ENCODE measurements around the gene ANKRD11.

The ANKRD11 gene

GRCh38 chr16:89490439-89491237 lies at the start of gene ANKRD11:
Gene ANKRD11, minus strand, starts transcription at chr16:89490561. Its CDS starts 173,542 bp downstream, at chr16:89317019.
- DNase-seq = peak; percentile 100

GRCh38 chr16:89538286-89538685 lies 47.9 kb upstream of the ANKRD11 start:
- no peak for DNase-seq

DNA sequence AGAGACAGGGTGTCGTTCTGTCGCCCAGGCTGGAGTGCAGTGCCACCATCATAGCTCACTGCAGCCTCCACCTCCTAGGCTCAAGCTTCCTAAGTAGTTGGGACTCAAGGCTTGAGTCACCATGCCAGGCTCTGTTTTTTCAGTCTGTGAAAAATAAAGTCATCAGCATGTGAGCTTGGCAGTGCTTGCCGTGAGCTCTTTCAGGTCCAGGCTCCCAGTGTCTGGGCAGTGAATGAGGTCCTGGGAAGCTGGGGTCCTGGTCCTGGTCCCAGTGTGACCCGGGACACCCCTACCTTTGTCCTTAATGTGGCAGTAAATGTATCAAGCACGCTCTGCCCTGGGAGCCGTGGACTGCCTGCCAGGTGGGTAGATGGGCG lies 47.2 kb upstream of the ANKRD11 start:
- no peak for DNase-seq

- DNase-seq = no peak
Observed at GRCh38 chr16:89536886-89537548, 46.7 kb upstream of the ANKRD11 start.

DNA sequence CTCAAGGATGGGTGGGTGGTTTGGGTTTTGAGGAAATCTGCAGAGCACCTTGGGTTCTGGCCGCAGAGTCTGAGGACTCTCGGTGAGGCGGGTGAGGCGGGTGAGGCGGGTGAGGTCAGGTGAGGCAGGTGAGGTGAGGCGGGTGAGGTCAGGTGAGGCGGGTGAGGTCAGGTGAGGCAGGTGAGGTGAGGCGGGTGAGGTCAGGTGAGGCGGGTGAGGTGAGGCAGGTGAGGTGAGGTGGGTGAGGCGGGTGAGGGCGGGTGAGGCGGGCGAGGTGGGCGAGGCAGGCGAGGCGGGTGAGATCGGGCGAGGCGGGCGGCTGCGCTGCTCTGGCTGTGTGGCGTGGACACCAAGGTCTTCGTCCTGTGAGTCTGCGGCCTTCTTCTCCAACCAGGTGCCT lies 46.0 kb upstream of the ANKRD11 start:
- no peak for DNase-seq

DNA sequence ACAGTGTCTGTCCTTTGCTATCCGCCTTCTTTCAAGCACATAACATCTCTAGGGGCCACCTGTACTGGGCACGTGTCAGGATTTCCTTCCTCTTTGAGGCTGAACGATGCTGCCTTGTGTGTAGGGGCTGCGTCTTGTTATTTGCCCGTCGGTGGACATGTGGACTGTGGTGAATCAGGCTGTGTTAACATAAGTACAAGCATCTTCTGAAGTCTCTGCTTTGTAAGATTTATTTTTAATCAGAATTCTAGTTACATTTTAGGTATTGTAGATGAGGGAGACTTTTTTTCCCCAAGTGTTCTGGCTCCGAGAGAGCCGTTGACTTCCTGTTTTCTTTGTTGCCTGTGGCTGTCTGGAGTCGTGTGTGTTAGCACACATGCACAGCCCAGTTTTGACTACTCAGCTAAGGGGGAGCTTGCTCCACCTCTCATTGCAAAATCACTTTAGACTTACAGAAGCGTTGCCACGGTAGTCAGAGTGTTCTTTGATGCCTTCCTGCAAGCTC lies 43.9 kb upstream of the ANKRD11 start:
- peak; percentile 33 for DNase-seq

DNA sequence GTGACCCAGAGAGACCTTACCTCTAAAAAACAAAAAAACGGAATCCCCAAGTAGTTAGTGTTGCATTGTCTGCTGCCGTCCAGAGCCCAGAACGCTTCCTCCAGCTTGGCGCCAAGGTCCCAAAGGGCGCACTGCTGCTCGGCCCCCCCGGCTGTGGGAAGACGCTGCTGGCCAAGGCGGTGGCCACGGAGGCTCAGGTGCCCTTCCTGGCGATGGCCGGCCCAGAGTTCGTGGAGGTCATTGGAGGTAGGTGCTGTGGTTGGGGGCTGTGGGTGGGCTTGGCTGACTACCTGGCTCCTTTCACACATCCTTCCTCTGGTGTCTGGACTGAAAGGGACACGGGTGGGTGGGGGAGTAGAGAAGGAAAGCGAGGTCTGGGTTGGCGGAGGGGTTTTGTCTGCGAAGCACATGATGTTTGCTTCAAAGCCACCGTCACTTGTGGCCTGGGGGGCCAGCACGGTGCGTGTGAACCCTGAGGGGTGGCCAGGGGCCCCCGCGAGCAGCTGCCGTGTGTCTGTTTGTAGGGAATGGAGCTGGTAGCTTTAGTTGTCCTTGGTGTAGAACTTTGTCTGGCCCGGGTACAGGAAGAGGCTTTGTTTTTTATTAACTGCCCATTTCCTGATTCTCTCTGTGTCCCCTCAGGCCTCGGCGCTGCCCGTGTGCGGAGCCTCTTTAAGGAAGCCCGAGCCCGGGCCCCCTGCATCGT lies 41.6 kb upstream of the ANKRD11 start:
- no peak for DNase-seq

DNA sequence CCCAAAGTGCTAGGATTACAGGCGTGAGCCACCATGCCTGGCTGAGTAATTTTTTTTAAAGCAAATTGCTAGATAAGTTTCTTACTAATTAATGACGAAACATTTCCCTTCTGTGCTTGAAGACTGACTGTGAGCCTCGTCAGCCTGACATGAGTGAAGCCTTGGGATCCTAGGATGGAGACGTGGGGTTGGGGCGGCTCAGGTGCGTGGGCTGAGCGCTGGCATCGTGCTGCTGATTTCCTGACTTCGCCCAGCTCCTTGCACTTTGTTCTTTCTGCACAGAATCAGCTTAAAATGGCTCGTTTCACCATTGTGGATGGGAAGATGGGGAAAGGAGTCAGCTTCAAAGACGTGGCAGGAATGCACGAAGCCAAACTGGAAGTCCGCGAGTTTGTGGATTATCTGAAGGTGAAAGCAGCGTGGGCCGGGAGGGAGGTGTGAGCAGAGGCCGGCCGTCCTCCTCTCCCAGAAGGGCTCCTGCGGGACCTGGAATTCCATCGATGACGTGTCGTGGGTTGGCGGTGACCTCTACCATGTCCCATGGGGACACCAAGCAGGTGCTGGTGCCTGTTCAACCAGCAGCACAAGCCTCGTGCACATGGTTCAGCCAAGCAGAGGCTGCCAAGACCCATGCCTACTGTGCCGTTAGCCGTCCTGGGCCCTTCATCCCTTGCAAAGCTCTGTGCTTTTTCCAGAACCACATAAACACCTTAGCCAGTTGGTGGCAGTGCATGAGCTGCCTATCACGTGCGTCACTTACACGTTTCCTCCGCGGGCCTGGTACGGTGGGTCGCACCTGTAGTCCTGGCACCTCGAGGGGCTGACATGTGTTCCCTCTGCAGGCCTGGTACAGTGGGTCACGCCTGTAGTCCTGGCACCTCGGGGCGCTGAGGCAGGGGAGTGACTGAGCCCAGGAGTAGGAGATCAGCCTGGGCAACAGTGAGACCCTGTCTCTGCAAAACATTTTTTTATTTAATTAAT lies 40.3 kb upstream of the ANKRD11 start:
- no peak for DNase-seq

- DNase-seq = no peak
Observed at GRCh38 chr16:89529097-89529496, 38.7 kb upstream of the ANKRD11 start.

DNA sequence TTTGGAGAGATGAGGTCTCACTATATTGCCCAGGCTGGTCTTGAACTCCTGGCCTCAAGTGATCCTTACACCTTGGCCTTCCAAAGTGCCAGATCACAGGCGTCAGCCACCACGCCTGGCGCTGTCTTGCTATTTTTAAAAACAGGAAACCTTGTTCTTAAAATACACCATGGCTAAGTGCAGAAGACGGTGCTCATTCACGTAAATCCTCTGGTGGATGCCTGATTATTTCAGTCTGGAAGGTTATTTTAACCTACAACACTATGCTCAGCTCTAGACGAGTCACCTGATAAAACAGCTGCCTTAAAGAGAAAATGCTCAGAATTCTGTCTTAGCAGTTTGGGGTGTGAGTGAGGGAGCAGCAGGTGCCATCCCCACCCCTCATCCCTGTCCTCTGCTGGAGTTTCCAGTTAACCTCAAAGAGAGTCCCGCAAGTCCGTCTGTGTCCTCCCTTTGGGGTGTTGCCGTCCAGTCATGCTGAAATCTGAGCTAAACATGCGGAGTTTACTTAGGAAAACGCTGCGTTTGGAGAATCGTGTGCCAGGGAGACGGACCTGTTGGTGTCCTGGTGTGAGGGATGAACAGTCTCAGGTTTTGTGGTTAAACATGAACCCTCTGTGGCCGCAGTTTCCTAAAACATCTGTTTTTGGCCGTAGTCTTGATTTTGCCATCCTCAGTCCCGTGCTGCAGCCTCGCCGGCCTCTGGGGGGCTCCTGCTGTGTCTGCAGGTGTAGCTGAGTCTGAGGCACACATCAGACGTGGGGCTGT lies 35.0 kb upstream of the ANKRD11 start:
- no peak for DNase-seq

GRCh38 chr16:89523680-89524344 lies 33.5 kb upstream of the ANKRD11 start:
- DNase-seq = no peak

DNA sequence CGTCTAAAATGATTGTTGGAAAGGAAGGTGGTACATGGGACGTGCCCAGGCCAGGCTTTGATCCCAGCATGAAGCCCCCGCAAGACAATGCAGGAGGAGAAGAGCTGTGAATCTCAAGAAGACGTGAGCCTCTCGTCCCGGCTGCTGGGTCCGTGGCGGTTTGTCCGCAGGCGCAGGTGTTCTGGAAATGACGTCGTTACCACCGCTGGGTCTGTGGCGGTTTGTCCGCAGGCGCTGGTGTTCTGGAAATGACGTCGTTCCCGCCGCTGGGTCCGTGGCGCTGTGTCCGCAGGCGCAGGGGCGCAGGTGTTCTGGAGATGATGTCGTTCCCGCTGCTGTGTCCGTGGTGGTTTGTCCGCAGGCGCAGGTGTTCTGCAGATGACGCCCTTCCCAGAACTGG lies 31.9 kb upstream of the ANKRD11 start:
- DNase-seq = no peak

DNA sequence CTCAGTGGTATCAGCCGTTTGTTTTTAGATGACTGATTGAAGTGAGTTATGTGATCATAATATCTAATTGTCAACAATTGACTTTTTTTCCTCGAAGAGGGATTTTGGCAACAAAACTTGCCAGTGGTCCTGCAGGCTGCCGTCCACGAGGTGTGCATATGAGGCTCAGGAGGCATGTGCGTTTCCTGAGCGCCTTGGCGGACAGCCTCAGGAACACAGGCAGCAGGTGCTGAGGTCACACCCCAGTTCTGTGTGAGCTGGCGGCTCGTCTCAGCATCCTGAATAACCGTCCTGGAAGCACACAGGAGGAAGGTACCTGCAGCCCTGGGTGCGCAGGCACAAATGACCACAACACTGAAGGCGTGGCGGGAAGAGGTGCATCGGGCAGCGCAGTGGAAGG lies 29.5 kb upstream of the ANKRD11 start:
- DNase-seq = no peak

DNA sequence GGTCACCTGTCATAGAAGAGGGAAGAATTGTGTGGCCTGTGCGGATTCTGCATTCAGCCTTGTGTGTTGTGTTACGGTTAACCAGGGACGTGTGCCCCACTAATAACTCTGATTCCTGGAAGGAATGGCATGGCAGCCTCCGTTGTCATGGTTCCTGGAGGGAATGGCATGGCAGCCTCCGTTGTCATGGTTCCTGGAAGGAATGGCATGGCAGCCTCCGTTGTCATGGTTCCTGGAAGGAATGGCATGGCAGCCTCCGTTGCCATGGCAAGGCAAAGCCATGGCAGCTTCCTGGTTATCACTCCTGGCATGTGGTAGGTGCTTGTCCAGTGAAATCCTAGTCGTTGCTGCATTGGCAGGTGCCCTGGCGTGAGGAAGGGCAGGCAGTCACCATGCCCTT lies 26.8 kb upstream of the ANKRD11 start:
- no peak for DNase-seq

DNA sequence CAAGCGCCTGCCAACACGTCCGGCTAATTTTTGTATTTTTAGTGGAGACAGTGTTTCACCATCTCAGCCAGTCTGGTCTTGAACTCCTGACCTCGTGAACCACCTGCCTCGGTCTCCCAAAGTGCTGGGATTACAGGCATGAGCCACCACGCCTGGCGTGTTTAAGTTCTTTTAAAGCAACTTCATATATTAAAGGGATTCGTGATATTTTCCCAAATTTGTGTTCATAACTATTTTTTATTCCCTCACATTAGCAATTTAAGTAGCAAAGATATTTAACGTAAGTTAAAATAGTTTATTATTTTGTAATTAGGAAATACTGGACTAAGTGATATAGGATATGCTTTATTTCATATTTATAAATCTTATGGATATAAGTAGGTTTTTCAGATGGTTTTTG lies 22.1 kb upstream of the ANKRD11 start:
- no peak for DNase-seq

DNA sequence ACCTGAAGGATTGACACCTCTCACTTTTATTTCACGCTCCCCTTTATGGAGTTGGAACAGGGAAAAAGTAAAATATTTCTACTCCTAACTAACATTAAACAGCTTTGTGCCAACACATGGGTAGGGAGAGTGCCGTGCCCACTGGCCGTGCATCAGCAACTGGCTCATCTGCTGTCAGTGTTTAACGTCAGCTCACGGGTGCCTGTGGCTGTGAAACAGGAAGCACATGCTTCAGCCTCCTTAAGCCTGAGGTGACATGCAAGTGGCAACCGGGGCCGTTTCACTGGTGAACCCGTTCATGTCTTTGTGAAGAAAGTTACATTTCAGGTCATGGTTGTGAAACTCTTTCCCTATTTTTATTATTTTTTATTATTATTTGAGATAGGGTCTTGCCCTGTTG lies 21.0 kb upstream of the ANKRD11 start:
- no peak for DNase-seq

DNA sequence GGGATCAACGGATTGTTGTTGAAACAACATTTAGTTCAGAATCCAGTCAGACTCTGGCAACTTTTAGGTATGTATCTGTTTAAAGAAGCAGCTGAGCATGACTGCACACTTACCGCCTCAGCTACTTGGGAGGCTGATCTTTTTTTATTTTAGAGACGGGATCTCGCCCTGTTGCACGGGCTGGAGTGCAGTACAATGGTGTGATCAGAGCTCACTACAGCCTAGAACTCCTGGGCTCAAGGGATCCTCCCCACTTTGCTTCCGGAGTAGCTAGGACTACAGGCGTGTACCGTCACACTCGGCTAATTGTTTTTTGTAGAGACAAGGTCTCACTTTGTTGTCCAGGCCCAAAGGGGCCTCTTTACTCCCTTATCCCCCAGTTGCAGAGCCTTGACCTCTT lies 20.2 kb upstream of the ANKRD11 start:
- no peak for DNase-seq

- DNase-seq = peak; percentile 89
Observed at GRCh38 chr16:89507834-89508590, 17.7 kb upstream of the ANKRD11 start, which contains the start of gene SPG7. Gene SPG7, plus strand, starts transcription at chr16:89508403. Its CDS starts 15 bp downstream, at chr16:89508418.

- DNase-seq = no peak
Observed at GRCh38 chr16:89507214-89507833, 17.0 kb upstream of the ANKRD11 start.

GRCh38 chr16:89506791-89507191 lies 16.4 kb upstream of the ANKRD11 start:
- peak; percentile 44 for DNase-seq
